MM.1S (cell line): ENCODE data around the gene ALKBH5.

Experiments used
- DNase-seq: peaks from one replicate; pipeline ENCODE4 v3.0.0-alpha.2; 2015
- H2AFZ ChIP-seq: fragments of 300-600 bp; sonication (generic); 2 replicates; pipeline ENCODE4 v1.6.0; 2016; ENCODE audit warnings: antibody characterized with exemption, low read length
- H3F3A ChIP-seq: fragments of 300-600 bp; sonication (generic); 2 replicates; pipeline ENCODE4 v1.6.1; 2016; ENCODE audit warnings: mild to moderate bottlenecking, antibody characterized with exemption, low read length, moderate library complexity, mixed read lengths; ENCODE audit not compliant: insufficient read depth
- H3K27ac ChIP-seq: fragments of 300-600 bp; sonication (generic); 2 replicates; pipeline ENCODE4 v1.5.1; 2016; ENCODE audit warnings: mild to moderate bottlenecking, low read length
- H3K27me3 ChIP-seq: fragments of 300-600 bp; sonication (generic); replicated peaks from 2 replicates; pipeline ENCODE4 v1.6.0; 2016; ENCODE audit warnings: low read length; ENCODE audit not compliant: insufficient read depth
- H3K36me3 ChIP-seq: fragments of 300-600 bp; sonication (generic); replicated peaks from 2 replicates; pipeline ENCODE4 v1.6.1; 2016; ENCODE audit warnings: mild to moderate bottlenecking, low read length, mixed read lengths; ENCODE audit not compliant: insufficient read depth
- H3K4me1 ChIP-seq: fragments of 300-600 bp; sonication (generic); 2 replicates; pipeline ENCODE4 v1.6.1; 2016; ENCODE audit warnings: low read length, mixed read lengths
- H3K4me2 ChIP-seq: fragments of 300-600 bp; sonication (generic); 2 replicates; pipeline ENCODE4 v1.6.0; 2016; ENCODE audit warnings: low read depth, low read length
- H3K4me3 ChIP-seq: fragments of 300-600 bp; sonication (generic); 2 replicates; pipeline ENCODE4 v1.5.1; 2016; ENCODE audit warnings: low read length, mixed read lengths
- H3K79me2 ChIP-seq: fragments of 300-600 bp; sonication (generic); 2 replicates; pipeline ENCODE4 v1.6.1; 2016; ENCODE audit warnings: mixed run types, low read length, mixed read lengths
- H3K9ac ChIP-seq: fragments of 300-600 bp; sonication (generic); 2 replicates; pipeline ENCODE4 v1.6.1; 2016; ENCODE audit warnings: low read length, mixed read lengths
- H3K9me2 ChIP-seq: fragments of 300-600 bp; sonication (generic); replicated peaks from 2 replicates; pipeline ENCODE4 v1.6.1; 2016; ENCODE audit warnings: mild to moderate bottlenecking, low read length, mixed read lengths; ENCODE audit not compliant: insufficient read depth
- H3K9me3 ChIP-seq: fragments of 300-600 bp; sonication (generic); replicated peaks from 2 replicates; pipeline ENCODE4 v1.6.1; 2016; ENCODE audit warnings: mild to moderate bottlenecking, low read length, mixed read lengths; ENCODE audit not compliant: insufficient read depth
- H4K20me1 ChIP-seq: fragments of 300-600 bp; sonication (generic); 2 replicates; pipeline ENCODE4 v1.6.1; 2016; ENCODE audit warnings: mild to moderate bottlenecking, low read length, moderate library complexity, mixed read lengths; ENCODE audit not compliant: insufficient read depth
- CTCF ChIP-seq: fragments of 300-600 bp; sonication (generic); IDR thresholded peaks from 2 replicates; pipeline ENCODE4 v1.5.1; 2016; ENCODE audit warnings: antibody characterized with exemption, low read length, mixed read lengths
- EZH2 ChIP-seq: fragments of 300-600 bp; sonication (generic); optimal IDR thresholded peaks from 2 replicates; pipeline ENCODE3; 2017; ENCODE audit warnings: low read depth, mild to moderate bottlenecking, antibody characterized with exemption, low read length, mixed read lengths
- EZH2phosphoT487 ChIP-seq: fragments of 300-600 bp; sonication (generic); IDR thresholded peaks from 2 replicates; pipeline ENCODE4 v1.6.1; 2018; ENCODE audit warnings: antibody characterized with exemption, low read length

The ALKBH5 gene

GRCh38 chr17:18195246-18195645, 11.6 kb downstream of the ALKBH5 start:
- Histone ChIP-seq H4K20me1 (peaks cover 6% of the 10 kb centered on the region; the same call in 1 of the 2 replicates), H3K27ac (no peak overlapping the region), H3K27me3 (no peaks in the 10 kb centered on the region), H3K9ac (no peak overlapping the region), H3K79me2 (peaks cover 91% of the 10 kb centered on the region), H3K9me3 (no peaks in the 10 kb centered on the region), H3F3A (no peaks in the 10 kb centered on the region), H3K4me2 (no peak overlapping the region), H2AFZ (no peak overlapping the region), H3K36me3 (no peaks in the 10 kb centered on the region), H3K4me1 (no peaks in the 10 kb centered on the region), H3K4me3 (no peak overlapping the region), H3K9me2 (no peaks in the 10 kb centered on the region)
- no peak for TF ChIP-seq EZH2
- no peak for TF ChIP-seq CTCF
- no peak for TF ChIP-seq EZH2phosphoT487
- DNase-seq: no peak

- Histone ChIP-seq H3K9ac (no peak overlapping the region), H3K36me3 (no peaks in the 10 kb centered on the region), H3K27me3 (no peaks in the 10 kb centered on the region), H3K4me1 (no peaks in the 10 kb centered on the region), H2AFZ (no peak overlapping the region), H3K79me2 (peaks cover 89% of the 10 kb centered on the region), H3K9me3 (no peaks in the 10 kb centered on the region), H3K9me2 (no peaks in the 10 kb centered on the region), H3K27ac (no peak overlapping the region), H3K4me3 (no peak overlapping the region), H4K20me1 (peaks cover 6% of the 10 kb centered on the region; the same call in 1 of the 2 replicates), H3F3A (no peaks in the 10 kb centered on the region), H3K4me2 (no peak overlapping the region)
- TF ChIP-seq EZH2 (no peak), CTCF (no peak), EZH2phosphoT487 (no peak)
- no peak for DNase-seq
These were observed 14.0 kb downstream of the ALKBH5 start for GRCh38 chr17:18197535-18198194.

GRCh38 chr17:18198530-18198929, 14.9 kb downstream of the ALKBH5 start:
- H3F3A ChIP-seq: no peaks in the 10 kb centered on the region
- H3K4me1 ChIP-seq: no peaks in the 10 kb centered on the region
- H3K9me2 ChIP-seq: no peaks in the 10 kb centered on the region
- no peak for DNase-seq
- H4K20me1 ChIP-seq: peaks cover 6% of the 10 kb centered on the region; the same call in 1 of the 2 replicates
- TF ChIP-seq EZH2 (no peak), CTCF (no peak), EZH2phosphoT487 (no peak)
- no peak overlapping the region for H3K9ac ChIP-seq
- no peak overlapping the region for H3K4me2 ChIP-seq
- 0 out of 2 replicates have a peak, but pooled peaks cover 2% of the 10 kb centered on the region for H3K36me3 ChIP-seq
- no peaks in the 10 kb centered on the region for H3K27me3 ChIP-seq
- no peaks in the 10 kb centered on the region for H3K9me3 ChIP-seq
- peaks cover 87% of the 10 kb centered on the region for H3K79me2 ChIP-seq
- no peak overlapping the region for H2AFZ ChIP-seq
- H3K4me3 ChIP-seq: no peak overlapping the region
- H3K27ac ChIP-seq: no peak overlapping the region
